ENCODE results near the gene GAS6. TPM values are rescaled to one million over a fixed set of nuclear protein-coding genes. Genes with fewer than 3 reads are reported as not detected.
"Not testable (repeated sequence)": the region's sequence is repeated elsewhere in the genome, so short reads cannot be mapped to it uniquely, and the experiment has no call there.

The GAS6 gene
- total RNA-seq = 100 to 1,000 TPM; 206 to 254 TPM

GRCh38 chr13:113863524-113864272, at the start of gene GAS6:
TSS of gene GAS6 (minus strand) at chr13:113864076. CDS start at chr13:113863920, 156 bp downstream.
- no peak for DNase-seq (ENCODE audit: low spot score)
- Histone ChIP-seq H3K4me3 (peak within 1 kb of the TSS; percentile 74 to 81), H3K9me3 (no peaks in the 10 kb centered on the region), H3K4me1 (peaks cover 0 to 43% of the 10 kb centered on the region in 2 donors), H3K27me3 (no peaks in the 10 kb centered on the region), H3K27ac (peak within 1 kb of the TSS; percentile 88 to 89), H3K36me3 (no peaks in the 10 kb centered on the region)
- TF ChIP-seq CTCF (IDR thresholded peaks at IDR 0.05) = peak in 1 of 2 donors; percentile 36

GRCh38 chr13:113913408-113913807, 49.5 kb upstream of the GAS6 start:
- H3K4me3 ChIP-seq; H3K36me3 ChIP-seq; DNase-seq (ENCODE audit: low spot score); H3K27me3 ChIP-seq; H3K9me3 ChIP-seq; H3K27ac ChIP-seq; H3K4me1 ChIP-seq: not testable (repeated sequence)

GRCh38 chr13:113912596-113912995, 48.7 kb upstream of the GAS6 start:
- no peak for TF ChIP-seq CTCF (IDR thresholded peaks at IDR 0.05)
- H3K27me3 ChIP-seq = no peaks in the 10 kb centered on the region

GRCh38 chr13:113907635-113908617, 44.0 kb upstream of the GAS6 start:
- Histone ChIP-seq H3K9me3 (no peaks in the 10 kb centered on the region), H3K27me3 (no peaks in the 10 kb centered on the region), H3K4me3 (no peak overlapping the region), H3K27ac (no peak overlapping the region), H3K4me1 (no peaks in the 10 kb centered on the region), H3K36me3 (no peaks in the 10 kb centered on the region)
- peak; percentile 44 for DNase-seq (ENCODE audit: low spot score)
- no peak for TF ChIP-seq CTCF (IDR thresholded peaks at IDR 0.05)

More at GRCh38 chr13:113912596-113912995, 48.7 kb upstream of the GAS6 start:
- DNase-seq (ENCODE audit: low spot score) = no peak
- Histone ChIP-seq H3K27ac (no peak overlapping the region), H3K4me1 (no peaks in the 10 kb centered on the region), H3K4me3 (no peak overlapping the region), H3K9me3 (no peaks in the 10 kb centered on the region), H3K36me3 (no peaks in the 10 kb centered on the region)

- no peak overlapping the region for H3K27ac ChIP-seq
- no peaks in the 10 kb centered on the region for H3K27me3 ChIP-seq
- TF ChIP-seq CTCF (IDR thresholded peaks at IDR 0.05) = no peak
- no peaks in the 10 kb centered on the region for H3K36me3 ChIP-seq
- no peaks in the 10 kb centered on the region for H3K9me3 ChIP-seq
- peak; percentile 38 for DNase-seq (ENCODE audit: low spot score)
- H3K4me3 ChIP-seq = no peak overlapping the region
- no peaks in the 10 kb centered on the region for H3K4me1 ChIP-seq
Observed at GRCh38 chr13:113906571-113906970, 42.7 kb upstream of the GAS6 start.

GRCh38 chr13:113905942-113906341, 42.1 kb upstream of the GAS6 start:
- Histone ChIP-seq H3K27ac (no peak overlapping the region), H3K4me1 (no peaks in the 10 kb centered on the region), H3K4me3 (no peak overlapping the region), H3K9me3 (no peaks in the 10 kb centered on the region), H3K27me3 (no peaks in the 10 kb centered on the region), H3K36me3 (no peaks in the 10 kb centered on the region)
- peak; percentile 50 for DNase-seq (ENCODE audit: low spot score)
- no peak for TF ChIP-seq CTCF (IDR thresholded peaks at IDR 0.05)

All from right atrium auricular region (tissue), 2 donors.